Measurements from ENCODE around the gene MAGEC2. TPM values are rescaled to one million over a fixed set of nuclear protein-coding genes. Genes with fewer than 3 reads are reported as not detected.

The MAGEC2 gene, protein sequence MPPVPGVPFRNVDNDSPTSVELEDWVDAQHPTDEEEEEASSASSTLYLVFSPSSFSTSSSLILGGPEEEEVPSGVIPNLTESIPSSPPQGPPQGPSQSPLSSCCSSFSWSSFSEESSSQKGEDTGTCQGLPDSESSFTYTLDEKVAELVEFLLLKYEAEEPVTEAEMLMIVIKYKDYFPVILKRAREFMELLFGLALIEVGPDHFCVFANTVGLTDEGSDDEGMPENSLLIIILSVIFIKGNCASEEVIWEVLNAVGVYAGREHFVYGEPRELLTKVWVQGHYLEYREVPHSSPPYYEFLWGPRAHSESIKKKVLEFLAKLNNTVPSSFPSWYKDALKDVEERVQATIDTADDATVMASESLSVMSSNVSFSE
- total RNA-seq (ENCODE audit: unreplicated experiment), result not detected
- long read RNA-seq, result 0 reads

DNA sequence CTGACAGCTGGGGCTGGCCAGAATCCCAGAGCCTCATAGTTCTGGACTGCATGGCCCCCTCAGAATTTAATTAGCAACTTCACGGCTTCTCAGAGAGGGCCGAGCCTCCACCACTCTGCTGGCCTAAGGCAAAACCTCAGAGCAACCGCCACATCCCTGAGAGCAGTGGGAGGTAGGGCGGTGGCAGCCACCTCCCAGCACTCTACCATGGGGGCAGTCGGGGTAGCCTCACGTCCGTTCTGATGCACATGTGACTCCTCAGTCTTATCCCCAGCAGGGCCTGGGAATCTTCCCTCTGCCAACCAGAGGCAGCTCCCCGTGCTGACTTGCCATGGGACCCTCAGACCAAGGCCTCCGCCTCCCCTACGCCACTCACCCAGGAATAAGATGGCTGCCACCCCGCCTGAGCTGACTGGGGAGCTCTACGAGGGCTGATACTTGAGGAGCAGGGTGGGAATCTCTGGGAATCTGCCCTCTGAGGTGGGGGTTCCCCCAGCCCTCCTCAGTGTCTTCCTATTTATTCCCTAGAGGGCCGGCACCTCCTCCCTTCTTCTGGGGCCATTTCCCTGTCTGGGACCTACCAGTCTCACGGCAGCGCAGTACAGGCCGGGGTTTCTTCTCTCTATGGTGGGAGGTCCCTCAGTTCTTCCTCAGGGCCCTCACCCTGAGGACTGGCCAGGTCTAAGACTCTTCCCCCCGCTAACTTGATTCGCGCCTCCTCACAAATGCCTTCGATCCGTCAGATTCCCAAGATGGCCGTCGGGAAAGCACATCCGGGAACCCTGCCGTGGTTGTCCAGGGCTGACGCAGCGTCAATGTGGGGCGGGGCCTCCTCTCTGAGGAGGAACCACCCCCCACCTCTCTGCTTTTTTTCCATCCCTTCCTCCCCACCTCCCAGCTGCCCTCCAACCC lies at the start of gene MAGEC2:
Gene MAGEC2 (minus strand): TSS at position 769 of the 912 bp plus-strand sequence. CDS start 1,303 bp downstream, outside the sequence.
- no peak within 1 kb of the TSS for H3K4me3 Mint-ChIP-seq (ENCODE audit: unreplicated experiment)
- H3K9me3 Mint-ChIP-seq (ENCODE audit: unreplicated experiment), result peaks cover 2% of the 10 kb centered on the region
- no peaks in the 10 kb centered on the region for H3K27me3 Mint-ChIP-seq (ENCODE audit: unreplicated experiment)
- no peaks in the 10 kb centered on the region for H3K4me1 Mint-ChIP-seq (ENCODE audit: low read depth, unreplicated experiment)
- H3K27ac Mint-ChIP-seq (ENCODE audit: unreplicated experiment), result no peak within 1 kb of the TSS
- no peaks in the 10 kb centered on the region for H3K36me3 Mint-ChIP-seq (ENCODE audit: unreplicated experiment)
- TF ChIP-seq, protein P1, sequence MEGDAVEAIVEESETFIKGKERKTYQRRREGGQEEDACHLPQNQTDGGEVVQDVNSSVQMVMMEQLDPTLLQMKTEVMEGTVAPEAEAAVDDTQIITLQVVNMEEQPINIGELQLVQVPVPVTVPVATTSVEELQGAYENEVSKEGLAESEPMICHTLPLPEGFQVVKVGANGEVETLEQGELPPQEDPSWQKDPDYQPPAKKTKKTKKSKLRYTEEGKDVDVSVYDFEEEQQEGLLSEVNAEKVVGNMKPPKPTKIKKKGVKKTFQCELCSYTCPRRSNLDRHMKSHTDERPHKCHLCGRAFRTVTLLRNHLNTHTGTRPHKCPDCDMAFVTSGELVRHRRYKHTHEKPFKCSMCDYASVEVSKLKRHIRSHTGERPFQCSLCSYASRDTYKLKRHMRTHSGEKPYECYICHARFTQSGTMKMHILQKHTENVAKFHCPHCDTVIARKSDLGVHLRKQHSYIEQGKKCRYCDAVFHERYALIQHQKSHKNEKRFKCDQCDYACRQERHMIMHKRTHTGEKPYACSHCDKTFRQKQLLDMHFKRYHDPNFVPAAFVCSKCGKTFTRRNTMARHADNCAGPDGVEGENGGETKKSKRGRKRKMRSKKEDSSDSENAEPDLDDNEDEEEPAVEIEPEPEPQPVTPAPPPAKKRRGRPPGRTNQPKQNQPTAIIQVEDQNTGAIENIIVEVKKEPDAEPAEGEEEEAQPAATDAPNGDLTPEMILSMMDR (IDR thresholded peaks at IDR 0.05; ENCODE audit: partially characterized antibody, unreplicated experiment), result no peak
- DNase-seq, result no peak

DNA sequence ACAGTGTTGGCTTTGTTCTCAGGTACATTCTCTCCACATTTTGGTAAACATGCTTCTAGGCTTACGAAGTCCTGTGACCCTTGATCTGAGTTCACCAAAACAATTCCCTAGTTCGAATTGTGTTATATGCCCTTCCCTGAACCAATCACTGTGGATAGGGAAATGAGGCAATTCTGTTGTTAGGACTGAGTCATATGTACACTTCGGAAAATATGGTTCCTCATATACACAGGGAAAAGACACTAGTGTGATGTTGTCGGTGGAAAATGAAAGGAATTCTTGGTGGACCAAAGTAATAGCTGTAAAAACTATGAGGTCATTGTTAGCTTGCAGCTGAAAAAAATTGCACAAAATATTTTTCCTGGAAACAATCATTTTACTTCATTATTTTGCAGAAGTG lies 46.6 kb upstream of the MAGEC2 start:
- Mint-ChIP-seq H3K4me3 (ENCODE audit: unreplicated experiment) (no peak overlapping the region), H3K27ac (ENCODE audit: unreplicated experiment) (no peak overlapping the region), H3K27me3 (ENCODE audit: unreplicated experiment) (no peaks in the 10 kb centered on the region), H3K4me1 (ENCODE audit: low read depth, unreplicated experiment) (no peaks in the 10 kb centered on the region), H3K36me3 (ENCODE audit: unreplicated experiment) (no peaks in the 10 kb centered on the region), H3K9me3 (ENCODE audit: unreplicated experiment) (no peaks in the 10 kb centered on the region)
- no peak for DNase-seq
- TF ChIP-seq, protein P1 (IDR thresholded peaks at IDR 0.05; ENCODE audit: partially characterized antibody, unreplicated experiment), result no peak

DNA sequence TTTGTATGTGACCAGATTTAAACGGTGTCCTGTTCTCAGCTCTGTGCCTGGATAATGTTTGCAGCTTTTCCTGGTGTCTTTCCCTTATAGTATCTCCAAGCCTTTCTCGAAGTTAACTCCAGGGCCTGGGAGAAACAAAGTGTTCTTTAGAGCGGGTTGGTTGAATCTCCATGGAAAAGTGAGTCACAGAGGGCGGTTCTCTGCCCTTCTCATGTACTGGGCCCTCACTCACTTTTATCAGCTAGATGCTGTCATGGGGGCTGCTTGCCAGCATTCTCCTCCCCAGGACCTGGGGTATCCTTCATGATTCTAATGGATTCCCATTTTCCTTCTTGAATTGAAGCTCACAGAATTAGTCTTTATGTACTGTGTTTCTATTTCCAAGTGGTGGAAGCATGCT lies 46.1 kb upstream of the MAGEC2 start:
- TF ChIP-seq, protein P1 (IDR thresholded peaks at IDR 0.05; ENCODE audit: partially characterized antibody, unreplicated experiment), result no peak
- no peaks in the 10 kb centered on the region for H3K27me3 Mint-ChIP-seq (ENCODE audit: unreplicated experiment)
- no peak overlapping the region for H3K27ac Mint-ChIP-seq (ENCODE audit: unreplicated experiment)
- H3K4me1 Mint-ChIP-seq (ENCODE audit: low read depth, unreplicated experiment), result no peaks in the 10 kb centered on the region
- H3K4me3 Mint-ChIP-seq (ENCODE audit: unreplicated experiment), result no peak overlapping the region
- no peaks in the 10 kb centered on the region for H3K9me3 Mint-ChIP-seq (ENCODE audit: unreplicated experiment)
- no peaks in the 10 kb centered on the region for H3K36me3 Mint-ChIP-seq (ENCODE audit: unreplicated experiment)
- DNase-seq, result no peak

DNA sequence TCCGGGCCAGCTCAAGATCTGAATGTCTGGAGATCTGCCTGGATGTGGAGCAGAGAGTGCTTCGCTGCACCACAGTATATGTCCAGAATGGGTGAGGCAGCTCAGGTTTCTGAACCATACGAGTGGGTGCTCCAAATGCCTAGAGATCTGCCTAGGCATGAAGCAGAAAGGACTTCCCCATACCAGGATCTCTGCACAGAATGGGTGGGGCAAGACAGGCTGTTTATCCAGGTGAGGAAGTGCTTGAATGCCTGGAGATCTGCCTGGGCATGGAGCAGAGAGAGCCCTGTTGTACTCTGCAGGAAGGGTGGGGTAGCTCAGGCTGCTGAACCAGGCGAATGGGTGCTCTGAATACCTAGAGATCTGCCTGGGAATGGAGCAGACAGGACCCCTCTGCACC lies 45.4 kb upstream of the MAGEC2 start:
- DNase-seq, result no peak
- H3K27me3 Mint-ChIP-seq (ENCODE audit: unreplicated experiment), result no peaks in the 10 kb centered on the region
- H3K9me3 Mint-ChIP-seq (ENCODE audit: unreplicated experiment), result no peaks in the 10 kb centered on the region
- H3K4me3 Mint-ChIP-seq (ENCODE audit: unreplicated experiment), result no peak overlapping the region
- no peaks in the 10 kb centered on the region for H3K36me3 Mint-ChIP-seq (ENCODE audit: unreplicated experiment)
- H3K27ac Mint-ChIP-seq (ENCODE audit: unreplicated experiment), result no peak overlapping the region
- no peaks in the 10 kb centered on the region for H3K4me1 Mint-ChIP-seq (ENCODE audit: low read depth, unreplicated experiment)
- TF ChIP-seq, protein P1 (IDR thresholded peaks at IDR 0.05; ENCODE audit: partially characterized antibody, unreplicated experiment), result no peak

Measured in glutamatergic neuron (in vitro differentiated cells).